GM23338 (cell line): ENCODE measurements around the gene AKR7A3. TPM values are rescaled to one million over a fixed set of nuclear protein-coding genes. Genes with fewer than 3 reads are reported as not detected.

Experiments used
- ATAC-seq: fragments of 200-7000 bp; cut with Tn5 transposase; 3 replicates; pipeline ENCODE4 v1.9.1; 2020
- DNase-seq: peaks from one replicate; pipeline ENCODE4 v3.0.0-alpha.2; 2015; ENCODE audit warnings: low spot score
- H2AFZ ChIP-seq: fragments of 200-600 bp; sonication (generic); 2 replicates; pipeline ENCODE4 v1.8.0; 2016; ENCODE audit warnings: antibody characterized with exemption, mild to moderate bottlenecking, moderate library complexity
- H3F3A ChIP-seq: fragments of 200-600 bp; sonication (generic); replicated peaks from 2 replicates; pipeline ENCODE4 v1.8.0; 2017; ENCODE audit warnings: antibody characterized with exemption, mixed run types, low read depth
- H3K27ac ChIP-seq: fragments of 200-600 bp; sonication (generic); 2 replicates; pipeline ENCODE4 v1.6.1; 2016; ENCODE audit warnings: low read depth
- H3K27me3 ChIP-seq: fragments of 200-600 bp; sonication (generic); 2 replicates; pipeline ENCODE4 v1.8.0; 2016; ENCODE audit warnings: mild to moderate bottlenecking, mixed run types, moderate library complexity; ENCODE audit not compliant: insufficient read depth
- H3K36me3 ChIP-seq: fragments of 200-600 bp; sonication (generic); 2 replicates; pipeline ENCODE4 v1.8.0; 2016; ENCODE audit warnings: mild to moderate bottlenecking; ENCODE audit not compliant: insufficient read depth
- H3K4me1 ChIP-seq: fragments of 200-600 bp; sonication (generic); 2 replicates; pipeline ENCODE4 v1.8.0; 2016; ENCODE audit warnings: mild to moderate bottlenecking, moderate library complexity; ENCODE audit not compliant: insufficient read depth
- H3K4me2 ChIP-seq: fragments of 200-600 bp; sonication (generic); 2 replicates; pipeline ENCODE4 v1.7.1; 2017; ENCODE audit warnings: mixed run types
- H3K4me3 ChIP-seq: fragments of 200-600 bp; sonication (generic); 2 replicates; pipeline ENCODE4 v1.6.1; 2016; ENCODE audit warnings: mixed run types
- H3K79me2 ChIP-seq: fragments of 200-600 bp; sonication (generic); replicated peaks from 2 replicates; pipeline ENCODE4 v1.8.0; 2017; ENCODE audit warnings: mild to moderate bottlenecking; ENCODE audit not compliant: insufficient read depth
- H3K9me2 ChIP-seq: fragments of 200-600 bp; sonication (generic); 2 replicates; pipeline ENCODE4 v1.8.0; 2017; ENCODE audit not compliant: insufficient read depth
- H4K20me1 ChIP-seq: fragments of 200-600 bp; sonication (generic); replicated peaks from 2 replicates; pipeline ENCODE4 v1.8.0; 2017; ENCODE audit warnings: mild to moderate bottlenecking; ENCODE audit not compliant: insufficient read depth
- H3K27ac Mint-ChIP-seq: 2 replicates; pipeline ENCODE4 v1.8.0; 2020; ENCODE audit warnings: inconsistent platforms, mild to moderate bottlenecking, moderate library complexity, mixed read lengths
- H3K27me3 Mint-ChIP-seq: 3 replicates; pipeline ENCODE4 v1.8.0; 2022; ENCODE audit warnings: low read depth, mild to moderate bottlenecking, moderate library complexity, mixed read lengths, inconsistent platforms; ENCODE audit not compliant: insufficient read depth, poor library complexity
- H3K36me3 Mint-ChIP-seq: 3 replicates; pipeline ENCODE4 v1.8.0; 2021; ENCODE audit warnings: low read depth, mild to moderate bottlenecking, inconsistent platforms, moderate library complexity, mixed read lengths
- H3K4me1 Mint-ChIP-seq: 3 replicates; pipeline ENCODE4 v1.8.0; 2020; ENCODE audit warnings: mild to moderate bottlenecking, inconsistent platforms, mixed read lengths
- H3K4me3 Mint-ChIP-seq: 3 replicates; pipeline ENCODE4 v1.8.0; 2021; ENCODE audit warnings: moderate library complexity, mild to moderate bottlenecking, inconsistent platforms, mixed read lengths
- H3K9me3 Mint-ChIP-seq: 3 replicates; pipeline ENCODE4 v1.8.0; 2020; ENCODE audit warnings: moderate library complexity, mild to moderate bottlenecking, inconsistent platforms, mixed read lengths
- CREB1 ChIP-seq: fragments of 250-450 bp; sonication (Bioruptor Pico); IDR thresholded peaks from 2 replicates; pipeline ENCODE4 v1.5.0; 2020; ENCODE audit warnings: low read depth, mild to moderate bottlenecking, moderate library complexity
- EZH2 ChIP-seq: fragments of 200-600 bp; sonication (generic); IDR thresholded peaks from one replicate; pipeline ENCODE4 v1.8.0; 2017; ENCODE audit warnings: antibody characterized with exemption, mild to moderate bottlenecking, low read depth; ENCODE audit not compliant: unreplicated experiment
- EZH2phosphoT487 ChIP-seq: fragments of 200-600 bp; sonication (generic); IDR thresholded peaks from one replicate; pipeline ENCODE4 v1.8.1; 2018; ENCODE audit warnings: antibody characterized with exemption; ENCODE audit not compliant: unreplicated experiment
- JUNB ChIP-seq: IDR thresholded peaks from one replicate; pipeline ENCODE4 v1.6.1; 2016; ENCODE audit warnings: antibody characterized with exemption; ENCODE audit not compliant: unreplicated experiment
- NANOG ChIP-seq: IDR thresholded peaks from 2 replicates; pipeline ENCODE4 v1.6.1; 2016; ENCODE audit warnings: antibody characterized with exemption, borderline replicate concordance
- POLR2AphosphoS5 ChIP-seq: IDR thresholded peaks from 2 replicates; pipeline ENCODE4 v1.6.1; 2016; ENCODE audit warnings: antibody characterized with exemption, low read depth
- STAT1 ChIP-seq: IDR thresholded peaks from one replicate; pipeline ENCODE4 v1.6.1; 2016; ENCODE audit warnings: antibody characterized with exemption; ENCODE audit not compliant: unreplicated experiment
- ZNF114 ChIP-seq: fragments of 250-450 bp; sonication (Bioruptor Pico); IDR thresholded peaks from 2 replicates; pipeline ENCODE4 v1.5.0; 2020; ENCODE audit warnings: mild to moderate bottlenecking, moderate library complexity
- ZNF331 ChIP-seq: fragments of 250-450 bp; sonication (Bioruptor Pico); IDR thresholded peaks from 2 replicates; pipeline ENCODE4 v1.5.0; 2020; ENCODE audit warnings: low read depth, mild to moderate bottlenecking, moderate library complexity
- polyA plus RNA-seq: library from polyadenylated mRNA; unstranded; fragments of >200 nt; fragmentation: Nextera tagmentation; extraction: Ambion mirVana; gene quantifications from 2 replicates; pipeline ENCODE4 v1.2.1, GENCODE V29; 2016
- total RNA-seq: library from RNA; depleted of rRNA; stranded (reverse); fragments of >200 nt; shearing (Covaris generic); gene quantifications from 2 replicates; pipeline ENCODE4 v1.2.3, GENCODE V29; 2014
- TF ChIP-seq, protein P1 (sequence below): IDR thresholded peaks from 2 replicates; pipeline ENCODE4 v1.6.1; 2016; ENCODE audit warnings: antibody characterized with exemption
- TF ChIP-seq, protein P2 (sequence below): fragments of 250-450 bp; sonication (Bioruptor Pico); IDR thresholded peaks from 2 replicates; pipeline ENCODE4 v1.5.0; 2020; ENCODE audit warnings: mild to moderate bottlenecking, moderate library complexity
- TF ChIP-seq, protein P3 (sequence below): IDR thresholded peaks from one replicate; pipeline ENCODE4 v1.6.1; 2018; ENCODE audit warnings: antibody characterized with exemption; ENCODE audit not compliant: unreplicated experiment
- TF ChIP-seq, protein P4 (sequence below), 2 experiments: fragments of 200-600 bp in 1 of 2; sonication (generic) in 1 of 2; conservative IDR thresholded peaks; 2 replicates each; pipeline versions ENCODE4 v1.5.1 to v1.6.1; 2016 to 2017; ENCODE audit warnings: antibody characterized with exemption in 2 of 2, low read depth in 2 of 2, mild to moderate bottlenecking in 2 of 2, moderate library complexity in 1 of 2

AKR7A3 gene
- total and polyA plus RNA-seq, 2 experiments from 2014 or later, result 0.14 to 0.86 TPM

DNA sequence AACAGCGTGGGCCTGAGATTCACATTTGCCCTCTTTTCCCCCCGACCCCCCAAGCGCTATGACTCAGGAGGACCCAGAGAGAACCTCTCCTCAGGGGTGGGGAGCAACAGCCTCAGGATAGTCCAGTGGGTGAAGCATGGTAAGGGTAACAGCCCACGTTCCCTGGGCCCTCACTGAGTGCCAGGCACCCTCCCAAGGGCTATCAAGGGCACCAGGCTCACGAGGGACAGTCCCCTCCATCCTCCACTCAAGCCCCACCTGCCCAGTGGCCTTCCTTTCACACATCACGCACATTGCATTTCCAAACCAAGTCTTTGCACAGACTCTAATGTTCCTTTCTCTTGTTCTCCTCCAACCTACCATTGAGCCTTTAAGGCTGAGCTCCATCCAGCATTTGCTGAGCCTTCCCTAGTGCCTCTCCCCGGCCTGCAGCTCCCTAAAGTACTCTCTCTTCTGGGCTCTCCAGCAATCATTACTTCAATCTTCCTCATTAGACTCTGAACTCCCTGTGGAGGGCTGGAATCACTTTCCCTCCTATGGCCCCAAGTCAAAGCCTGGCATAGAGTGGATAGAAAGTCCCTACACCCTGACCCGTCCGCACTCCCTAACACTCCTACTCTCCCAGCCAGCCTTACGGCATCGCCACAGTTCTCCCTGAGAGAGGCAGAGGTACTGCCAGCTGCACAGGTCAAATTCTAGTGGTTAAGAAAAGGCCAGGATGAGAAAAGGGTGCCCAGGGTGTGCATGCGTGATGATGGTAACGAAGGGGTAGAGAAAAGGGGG lies 22.3 kb upstream of the AKR7A3 start:
- Histone ChIP-seq H2AFZ (peak overlapping the region; percentile 76), H3F3A (no peaks in the 10 kb centered on the region), H3K79me2 (no peaks in the 10 kb centered on the region; the same call in 1 of the 2 replicates), H3K4me3 (peak overlapping the region; percentile 92), H3K4me1 (0 out of 2 replicates have a peak, but pooled peaks cover 8% of the 10 kb centered on the region), H4K20me1 (peaks cover 3% of the 10 kb centered on the region; the same call in 1 of the 2 replicates), H3K27ac (no peak overlapping the region), H3K4me2 (peak overlapping the region; percentile 96), H3K9me2 (no peaks in the 10 kb centered on the region), H3K27me3 (peaks cover 10% of the 10 kb centered on the region), H3K36me3 (no peaks in the 10 kb centered on the region)
- H3K4me3 Mint-ChIP-seq, result peak overlapping the region; percentile 84
- no peak for TF ChIP-seq STAT1
- TF ChIP-seq ZNF114 (CRISPR knock-in tag), result no peak
- TF ChIP-seq EZH2phosphoT487, result no peak
- TF ChIP-seq, protein P1, sequence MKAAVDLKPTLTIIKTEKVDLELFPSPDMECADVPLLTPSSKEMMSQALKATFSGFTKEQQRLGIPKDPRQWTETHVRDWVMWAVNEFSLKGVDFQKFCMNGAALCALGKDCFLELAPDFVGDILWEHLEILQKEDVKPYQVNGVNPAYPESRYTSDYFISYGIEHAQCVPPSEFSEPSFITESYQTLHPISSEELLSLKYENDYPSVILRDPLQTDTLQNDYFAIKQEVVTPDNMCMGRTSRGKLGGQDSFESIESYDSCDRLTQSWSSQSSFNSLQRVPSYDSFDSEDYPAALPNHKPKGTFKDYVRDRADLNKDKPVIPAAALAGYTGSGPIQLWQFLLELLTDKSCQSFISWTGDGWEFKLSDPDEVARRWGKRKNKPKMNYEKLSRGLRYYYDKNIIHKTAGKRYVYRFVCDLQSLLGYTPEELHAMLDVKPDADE, result no peak
- TF ChIP-seq NANOG, result no peak
- no peak for TF ChIP-seq ZNF331
- TF ChIP-seq, protein P2, sequence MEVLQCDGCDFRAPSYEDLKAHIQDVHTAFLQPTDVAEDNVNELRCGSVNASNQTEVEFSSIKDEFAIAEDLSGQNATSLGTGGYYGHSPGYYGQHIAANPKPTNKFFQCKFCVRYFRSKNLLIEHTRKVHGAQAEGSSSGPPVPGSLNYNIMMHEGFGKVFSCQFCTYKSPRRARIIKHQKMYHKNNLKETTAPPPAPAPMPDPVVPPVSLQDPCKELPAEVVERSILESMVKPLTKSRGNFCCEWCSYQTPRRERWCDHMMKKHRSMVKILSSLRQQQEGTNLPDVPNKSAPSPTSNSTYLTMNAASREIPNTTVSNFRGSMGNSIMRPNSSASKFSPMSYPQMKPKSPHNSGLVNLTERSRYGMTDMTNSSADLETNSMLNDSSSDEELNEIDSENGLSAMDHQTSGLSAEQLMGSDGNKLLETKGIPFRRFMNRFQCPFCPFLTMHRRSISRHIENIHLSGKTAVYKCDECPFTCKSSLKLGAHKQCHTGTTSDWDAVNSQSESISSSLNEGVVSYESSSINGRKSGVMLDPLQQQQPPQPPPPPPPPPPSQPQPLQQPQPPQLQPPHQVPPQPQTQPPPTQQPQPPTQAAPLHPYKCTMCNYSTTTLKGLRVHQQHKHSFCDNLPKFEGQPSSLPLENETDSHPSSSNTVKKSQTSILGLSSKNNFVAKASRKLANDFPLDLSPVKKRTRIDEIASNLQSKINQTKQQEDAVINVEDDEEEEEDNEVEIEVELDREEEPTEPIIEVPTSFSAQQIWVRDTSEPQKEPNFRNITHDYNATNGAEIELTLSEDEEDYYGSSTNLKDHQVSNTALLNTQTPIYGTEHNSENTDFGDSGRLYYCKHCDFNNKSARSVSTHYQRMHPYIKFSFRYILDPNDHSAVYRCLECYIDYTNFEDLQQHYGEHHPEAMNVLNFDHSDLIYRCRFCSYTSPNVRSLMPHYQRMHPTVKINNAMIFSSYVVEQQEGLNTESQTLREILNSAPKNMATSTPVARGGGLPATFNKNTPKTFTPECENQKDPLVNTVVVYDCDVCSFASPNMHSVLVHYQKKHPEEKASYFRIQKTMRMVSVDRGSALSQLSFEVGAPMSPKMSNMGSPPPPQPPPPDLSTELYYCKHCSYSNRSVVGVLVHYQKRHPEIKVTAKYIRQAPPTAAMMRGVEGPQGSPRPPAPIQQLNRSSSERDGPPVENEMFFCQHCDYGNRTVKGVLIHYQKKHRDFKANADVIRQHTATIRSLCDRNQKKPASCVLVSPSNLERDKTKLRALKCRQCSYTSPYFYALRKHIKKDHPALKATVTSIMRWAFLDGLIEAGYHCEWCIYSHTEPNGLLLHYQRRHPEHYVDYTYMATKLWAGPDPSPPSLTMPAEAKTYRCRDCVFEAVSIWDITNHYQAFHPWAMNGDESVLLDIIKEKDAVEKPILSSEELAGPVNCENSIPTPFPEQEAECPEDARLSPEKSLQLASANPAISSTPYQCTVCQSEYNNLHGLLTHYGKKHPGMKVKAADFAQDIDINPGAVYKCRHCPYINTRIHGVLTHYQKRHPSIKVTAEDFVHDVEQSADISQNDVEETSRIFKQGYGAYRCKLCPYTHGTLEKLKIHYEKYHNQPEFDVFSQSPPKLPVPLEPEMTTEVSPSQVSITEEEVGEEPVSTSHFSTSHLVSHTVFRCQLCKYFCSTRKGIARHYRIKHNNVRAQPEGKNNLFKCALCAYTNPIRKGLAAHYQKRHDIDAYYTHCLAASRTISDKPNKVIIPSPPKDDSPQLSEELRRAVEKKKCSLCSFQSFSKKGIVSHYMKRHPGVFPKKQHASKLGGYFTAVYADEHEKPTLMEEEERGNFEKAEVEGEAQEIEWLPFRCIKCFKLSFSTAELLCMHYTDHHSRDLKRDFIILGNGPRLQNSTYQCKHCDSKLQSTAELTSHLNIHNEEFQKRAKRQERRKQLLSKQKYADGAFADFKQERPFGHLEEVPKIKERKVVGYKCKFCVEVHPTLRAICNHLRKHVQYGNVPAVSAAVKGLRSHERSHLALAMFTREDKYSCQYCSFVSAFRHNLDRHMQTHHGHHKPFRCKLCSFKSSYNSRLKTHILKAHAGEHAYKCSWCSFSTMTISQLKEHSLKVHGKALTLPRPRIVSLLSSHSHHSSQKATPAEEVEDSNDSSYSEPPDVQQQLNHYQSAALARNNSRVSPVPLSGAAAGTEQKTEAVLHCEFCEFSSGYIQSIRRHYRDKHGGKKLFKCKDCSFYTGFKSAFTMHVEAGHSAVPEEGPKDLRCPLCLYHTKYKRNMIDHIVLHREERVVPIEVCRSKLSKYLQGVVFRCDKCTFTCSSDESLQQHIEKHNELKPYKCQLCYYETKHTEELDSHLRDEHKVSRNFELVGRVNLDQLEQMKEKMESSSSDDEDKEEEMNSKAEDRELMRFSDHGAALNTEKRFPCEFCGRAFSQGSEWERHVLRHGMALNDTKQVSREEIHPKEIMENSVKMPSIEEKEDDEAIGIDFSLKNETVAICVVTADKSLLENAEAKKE, result no peak
- TF ChIP-seq, protein P3, sequence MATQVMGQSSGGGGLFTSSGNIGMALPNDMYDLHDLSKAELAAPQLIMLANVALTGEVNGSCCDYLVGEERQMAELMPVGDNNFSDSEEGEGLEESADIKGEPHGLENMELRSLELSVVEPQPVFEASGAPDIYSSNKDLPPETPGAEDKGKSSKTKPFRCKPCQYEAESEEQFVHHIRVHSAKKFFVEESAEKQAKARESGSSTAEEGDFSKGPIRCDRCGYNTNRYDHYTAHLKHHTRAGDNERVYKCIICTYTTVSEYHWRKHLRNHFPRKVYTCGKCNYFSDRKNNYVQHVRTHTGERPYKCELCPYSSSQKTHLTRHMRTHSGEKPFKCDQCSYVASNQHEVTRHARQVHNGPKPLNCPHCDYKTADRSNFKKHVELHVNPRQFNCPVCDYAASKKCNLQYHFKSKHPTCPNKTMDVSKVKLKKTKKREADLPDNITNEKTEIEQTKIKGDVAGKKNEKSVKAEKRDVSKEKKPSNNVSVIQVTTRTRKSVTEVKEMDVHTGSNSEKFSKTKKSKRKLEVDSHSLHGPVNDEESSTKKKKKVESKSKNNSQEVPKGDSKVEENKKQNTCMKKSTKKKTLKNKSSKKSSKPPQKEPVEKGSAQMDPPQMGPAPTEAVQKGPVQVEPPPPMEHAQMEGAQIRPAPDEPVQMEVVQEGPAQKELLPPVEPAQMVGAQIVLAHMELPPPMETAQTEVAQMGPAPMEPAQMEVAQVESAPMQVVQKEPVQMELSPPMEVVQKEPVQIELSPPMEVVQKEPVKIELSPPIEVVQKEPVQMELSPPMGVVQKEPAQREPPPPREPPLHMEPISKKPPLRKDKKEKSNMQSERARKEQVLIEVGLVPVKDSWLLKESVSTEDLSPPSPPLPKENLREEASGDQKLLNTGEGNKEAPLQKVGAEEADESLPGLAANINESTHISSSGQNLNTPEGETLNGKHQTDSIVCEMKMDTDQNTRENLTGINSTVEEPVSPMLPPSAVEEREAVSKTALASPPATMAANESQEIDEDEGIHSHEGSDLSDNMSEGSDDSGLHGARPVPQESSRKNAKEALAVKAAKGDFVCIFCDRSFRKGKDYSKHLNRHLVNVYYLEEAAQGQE, result no peak
- TF ChIP-seq EZH2, result no peak
- TF ChIP-seq POLR2AphosphoS5, result no peak
- TF ChIP-seq JUNB, result no peak
- TF ChIP-seq CREB1 (CRISPR knock-in tag), result no peak
- TF ChIP-seq, protein P4, sequence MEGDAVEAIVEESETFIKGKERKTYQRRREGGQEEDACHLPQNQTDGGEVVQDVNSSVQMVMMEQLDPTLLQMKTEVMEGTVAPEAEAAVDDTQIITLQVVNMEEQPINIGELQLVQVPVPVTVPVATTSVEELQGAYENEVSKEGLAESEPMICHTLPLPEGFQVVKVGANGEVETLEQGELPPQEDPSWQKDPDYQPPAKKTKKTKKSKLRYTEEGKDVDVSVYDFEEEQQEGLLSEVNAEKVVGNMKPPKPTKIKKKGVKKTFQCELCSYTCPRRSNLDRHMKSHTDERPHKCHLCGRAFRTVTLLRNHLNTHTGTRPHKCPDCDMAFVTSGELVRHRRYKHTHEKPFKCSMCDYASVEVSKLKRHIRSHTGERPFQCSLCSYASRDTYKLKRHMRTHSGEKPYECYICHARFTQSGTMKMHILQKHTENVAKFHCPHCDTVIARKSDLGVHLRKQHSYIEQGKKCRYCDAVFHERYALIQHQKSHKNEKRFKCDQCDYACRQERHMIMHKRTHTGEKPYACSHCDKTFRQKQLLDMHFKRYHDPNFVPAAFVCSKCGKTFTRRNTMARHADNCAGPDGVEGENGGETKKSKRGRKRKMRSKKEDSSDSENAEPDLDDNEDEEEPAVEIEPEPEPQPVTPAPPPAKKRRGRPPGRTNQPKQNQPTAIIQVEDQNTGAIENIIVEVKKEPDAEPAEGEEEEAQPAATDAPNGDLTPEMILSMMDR (conservative IDR thresholded peaks at IDR 0.05; ENCODE audit: low read depth in 2 of 2), result no peak
- DNase-seq, result no peak
- H3K27ac Mint-ChIP-seq, result no peak overlapping the region
- H3K9me3 Mint-ChIP-seq, result no peaks in the 10 kb centered on the region
- peak; percentile 19 for ATAC-seq
- H3K36me3 Mint-ChIP-seq, result peaks cover 20% of the 10 kb centered on the region
- H3K4me1 Mint-ChIP-seq, result peaks cover 13% of the 10 kb centered on the region
- peaks cover 5% of the 10 kb centered on the region for H3K27me3 Mint-ChIP-seq
